ENCODE results near the gene ORAI3.

Gene ORAI3

DNA sequence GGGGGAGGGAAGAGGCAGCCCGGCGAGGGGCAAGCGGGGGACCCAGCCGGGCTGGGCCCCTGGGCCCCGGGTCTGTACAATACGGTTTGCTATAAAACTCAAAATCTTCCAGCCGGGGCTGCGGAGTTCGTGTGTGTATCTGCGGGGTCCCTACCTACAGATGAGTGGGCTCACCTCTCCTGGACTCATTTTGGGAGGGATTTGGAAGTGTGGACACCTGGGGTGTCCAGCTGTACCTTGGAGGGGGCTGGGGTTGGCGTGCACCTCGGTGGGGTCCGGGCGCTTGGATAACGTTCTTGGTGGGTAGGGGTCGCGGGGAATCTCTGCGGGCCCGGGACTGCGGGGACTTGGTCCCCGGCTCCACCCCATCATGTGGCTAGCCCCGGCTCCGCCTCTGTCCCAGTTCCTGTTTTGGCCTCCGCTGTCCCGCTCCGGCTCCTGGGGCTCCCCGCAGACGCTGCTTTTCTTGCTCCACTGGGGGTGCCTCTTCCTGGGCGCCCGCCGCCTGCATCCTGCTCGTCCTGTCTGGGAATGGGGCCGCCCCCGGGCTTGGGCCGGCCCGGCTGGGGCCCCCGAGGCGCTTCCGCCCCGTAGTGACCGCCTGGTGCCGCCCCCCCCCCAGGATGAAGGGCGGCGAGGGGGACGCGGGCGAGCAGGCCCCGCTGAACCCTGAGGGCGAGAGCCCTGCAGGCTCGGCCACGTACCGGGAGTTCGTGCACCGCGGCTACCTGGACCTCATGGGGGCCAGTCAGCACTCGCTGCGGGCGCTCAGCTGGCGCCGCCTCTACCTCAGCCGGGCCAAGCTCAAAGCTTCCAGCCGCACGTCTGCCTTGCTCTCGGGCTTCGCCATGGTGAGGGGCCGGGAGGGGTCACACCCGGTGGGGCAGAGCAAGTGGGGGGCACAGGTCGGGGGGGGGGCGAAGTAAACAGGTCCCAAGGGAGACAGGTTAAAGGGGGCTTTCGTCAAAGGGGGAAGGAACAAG is at the start of gene ORAI3:
ORAI3 (plus strand) TSS at position 402 of the 983 bp plus-strand sequence; CDS start at position 624, 222 bp downstream.
- DNase-seq, result peak; percentile 30

GRCh38 chr16:30899794-30900193 is 49.1 kb upstream of the ORAI3 start:
- DNase-seq, result no peak

GRCh38 chr16:30900588-30900987 is 48.3 kb upstream of the ORAI3 start:
- no peak for DNase-seq

GRCh38 chr16:30901201-30902028 is 47.5 kb upstream of the ORAI3 start:
- no peak for DNase-seq

DNA sequence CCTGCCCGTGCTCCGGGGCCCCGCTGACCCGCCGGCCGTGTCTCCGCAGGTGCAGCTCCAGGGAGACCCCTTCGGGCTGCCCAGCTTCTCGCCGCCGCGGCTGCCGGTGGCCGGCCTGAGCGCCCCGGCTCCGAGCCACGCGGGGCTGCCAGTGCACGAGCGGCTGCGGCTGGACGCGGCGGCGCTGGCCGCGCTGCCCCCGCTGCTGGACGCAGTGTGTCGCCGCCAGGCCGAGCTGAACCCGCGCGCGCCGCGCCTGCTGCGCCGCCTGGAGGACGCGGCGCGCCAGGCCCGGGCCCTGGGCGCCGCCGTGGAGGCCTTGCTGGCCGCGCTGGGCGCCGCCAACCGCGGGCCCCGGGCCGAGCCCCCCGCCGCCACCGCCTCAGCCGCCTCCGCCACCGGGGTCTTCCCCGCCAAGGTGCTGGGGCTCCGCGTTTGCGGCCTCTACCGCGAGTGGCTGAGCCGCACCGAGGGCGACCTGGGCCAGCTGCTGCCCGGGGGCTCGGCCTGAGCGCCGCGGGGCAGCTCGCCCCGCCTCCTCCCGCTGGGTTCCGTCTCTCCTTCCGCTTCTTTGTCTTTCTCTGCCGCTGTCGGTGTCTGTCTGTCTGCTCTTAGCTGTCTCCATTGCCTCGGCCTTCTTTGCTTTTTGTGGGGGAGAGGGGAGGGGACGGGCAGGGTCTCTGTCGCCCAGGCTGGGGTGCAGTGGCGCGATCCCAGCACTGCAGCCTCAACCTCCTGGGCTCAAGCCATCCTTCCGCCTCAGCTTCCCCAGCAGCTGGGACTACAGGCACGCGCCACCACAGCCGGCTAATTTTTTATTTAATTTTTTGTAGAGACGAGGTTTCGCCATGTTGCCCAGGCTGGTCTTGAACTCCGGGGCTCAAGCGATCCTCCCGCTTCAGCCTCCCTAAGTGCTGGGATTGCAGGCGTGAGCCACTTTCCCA is 46.6 kb upstream of the ORAI3 start:
- peak; percentile 58 for DNase-seq

DNA sequence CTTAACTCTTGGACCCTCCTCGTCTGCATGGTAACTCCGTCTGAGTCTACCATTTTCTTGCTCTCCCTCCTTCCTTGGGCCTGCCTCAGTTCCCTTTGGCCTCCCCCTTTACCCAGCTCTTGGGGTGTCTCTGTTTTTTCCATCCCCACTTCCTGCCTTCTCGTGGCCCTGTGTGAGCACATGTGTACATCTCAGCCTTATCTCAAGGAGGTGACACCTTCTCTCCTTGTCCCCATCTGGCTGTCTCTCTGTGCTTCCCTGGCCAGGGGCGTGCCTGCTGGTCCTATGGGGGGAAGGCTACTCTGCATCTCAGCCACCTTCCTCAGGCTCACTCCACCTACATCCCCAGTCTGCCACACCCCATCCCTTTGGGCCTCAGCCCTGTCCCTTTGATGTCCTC is 45.9 kb upstream of the ORAI3 start:
- DNase-seq, result no peak

- no peak for DNase-seq
Observed at GRCh38 chr16:30903596-30903995, 45.3 kb upstream of the ORAI3 start.

DNA sequence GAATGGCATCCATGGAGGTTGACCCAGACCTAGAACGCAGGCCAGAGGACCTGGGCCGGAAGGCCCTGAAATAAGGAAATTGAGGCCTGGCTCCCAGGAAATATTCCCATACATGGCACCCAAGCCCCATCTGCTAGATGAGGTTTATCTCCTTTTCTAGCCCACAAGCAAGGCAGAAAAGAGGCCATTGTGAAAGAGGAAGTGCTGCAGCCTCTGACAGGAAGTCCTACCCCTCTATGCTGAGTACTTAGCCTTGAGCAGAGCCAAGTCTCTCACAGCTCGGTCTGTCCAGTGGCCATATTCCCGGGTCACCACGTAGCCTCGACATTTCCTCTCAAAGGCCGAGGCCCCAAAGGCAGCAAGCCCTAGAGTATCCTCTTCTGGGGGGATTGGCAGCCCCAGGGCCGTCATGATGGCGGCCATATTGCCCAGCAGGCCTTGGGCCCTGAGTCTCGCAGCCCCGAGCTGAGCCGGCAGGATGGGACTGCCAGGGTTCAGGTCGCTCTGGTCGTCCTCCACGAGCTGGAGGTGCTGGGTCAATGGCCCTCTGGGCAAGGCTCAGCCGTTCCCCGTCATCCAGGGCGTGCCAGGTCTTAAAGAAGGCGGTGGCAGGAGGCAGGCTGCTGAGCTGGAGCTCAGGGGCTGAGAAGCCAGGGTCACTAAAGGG is 44.6 kb upstream of the ORAI3 start:
- no peak for DNase-seq

DNA sequence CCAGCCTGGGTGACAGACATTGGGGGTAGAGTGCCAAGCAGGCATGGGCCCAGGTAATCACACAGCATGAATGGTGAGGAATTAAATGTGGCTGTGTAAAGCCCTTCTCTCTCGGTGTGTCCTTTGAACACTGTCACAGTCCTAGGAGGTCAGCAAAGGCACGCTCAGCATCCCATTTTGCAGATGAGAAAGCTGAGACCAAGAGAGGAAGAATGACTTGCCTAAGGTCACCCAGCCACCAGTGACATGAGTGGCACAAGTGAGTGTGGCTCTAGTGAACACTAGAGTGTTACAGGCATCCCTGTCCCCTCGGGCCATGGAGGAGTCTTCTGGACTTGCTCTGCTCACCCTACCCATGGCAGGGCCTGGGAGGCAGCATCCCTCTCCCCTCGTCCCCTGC is 41.8 kb upstream of the ORAI3 start:
- DNase-seq, result no peak

DNA sequence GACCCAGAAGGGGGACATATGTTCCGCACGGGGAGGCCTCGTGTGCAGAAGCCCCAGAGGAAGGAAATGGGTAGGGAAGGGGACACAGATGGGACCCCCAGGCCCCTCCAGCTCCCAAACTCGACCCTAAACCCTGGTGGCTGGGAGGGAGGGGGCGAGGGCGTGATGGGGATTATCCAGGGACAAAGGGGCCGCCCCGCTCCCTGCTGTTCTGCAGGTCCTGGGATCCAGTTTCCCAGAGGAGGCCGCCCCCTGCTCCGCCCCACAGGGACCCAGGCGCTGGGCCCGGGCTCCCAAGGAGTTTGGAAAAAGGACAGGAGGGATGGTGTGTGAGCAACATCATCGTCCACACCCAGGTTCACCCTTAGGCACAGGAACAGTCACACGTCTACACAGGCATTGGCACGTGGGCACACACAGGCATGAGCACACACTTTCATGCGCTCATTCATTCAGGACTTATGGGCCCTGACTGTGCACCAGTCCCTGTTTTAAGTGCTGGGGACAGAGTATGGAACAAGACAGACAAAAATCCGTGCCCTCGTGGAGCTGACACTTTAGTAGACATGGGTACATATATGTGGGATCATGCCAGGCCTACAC is 38.3 kb upstream of the ORAI3 start:
- DNase-seq, result no peak

DNA sequence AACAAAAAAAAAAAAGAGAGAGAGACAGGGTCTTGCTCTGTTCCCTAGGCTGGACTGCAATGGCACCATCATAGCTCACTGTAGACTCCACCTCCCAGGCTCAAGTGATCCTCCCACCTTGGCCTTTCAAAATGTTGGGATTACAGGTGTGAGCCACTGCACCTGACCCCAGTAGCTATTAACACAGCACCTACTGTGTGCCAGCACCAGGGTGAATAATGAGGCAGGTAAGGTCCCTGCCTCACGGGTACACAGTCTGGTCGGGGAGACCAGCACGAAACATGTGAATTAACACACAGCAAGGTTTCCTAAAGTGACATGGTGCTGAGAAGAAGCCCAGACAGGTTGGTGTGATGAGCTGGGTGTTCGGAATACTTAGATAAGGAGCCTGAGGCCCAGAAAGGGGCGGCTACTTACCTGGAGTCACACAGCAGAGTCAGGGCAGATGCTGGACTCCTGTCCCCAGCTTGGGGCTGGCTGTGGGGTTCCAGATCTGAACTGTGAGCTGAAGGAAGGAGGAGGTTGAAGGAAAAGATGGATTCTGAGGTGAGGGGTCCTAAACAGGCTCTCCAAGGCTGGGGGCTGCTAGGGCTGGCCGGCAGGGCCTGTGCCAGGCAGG is 36.0 kb upstream of the ORAI3 start:
- DNase-seq, result no peak

- no peak for DNase-seq
Observed at GRCh38 chr16:30914830-30915229, 34.0 kb upstream of the ORAI3 start.

GRCh38 chr16:30918614-30919013 is 30.3 kb upstream of the ORAI3 start:
- DNase-seq, result no peak

DNA sequence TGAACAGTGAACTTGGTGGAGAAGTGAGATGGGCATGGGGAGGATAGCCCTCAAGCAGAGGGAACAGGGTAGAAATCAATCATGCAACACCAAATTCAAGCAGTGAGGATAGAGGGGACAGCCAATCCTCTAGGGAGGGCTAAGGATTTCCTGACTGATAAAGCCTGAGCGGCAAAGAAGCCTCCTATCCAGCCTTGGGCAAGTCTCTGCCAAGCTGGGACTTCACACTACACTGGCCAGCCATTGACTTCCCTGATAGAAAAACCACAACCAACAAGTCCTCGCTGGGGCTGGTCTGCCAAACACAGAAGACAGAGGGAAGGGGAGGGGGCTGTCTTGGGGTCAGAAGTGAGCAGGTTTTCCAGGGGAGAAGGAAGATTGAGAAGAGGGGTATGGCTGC is 28.0 kb upstream of the ORAI3 start:
- DNase-seq, result no peak

DNA sequence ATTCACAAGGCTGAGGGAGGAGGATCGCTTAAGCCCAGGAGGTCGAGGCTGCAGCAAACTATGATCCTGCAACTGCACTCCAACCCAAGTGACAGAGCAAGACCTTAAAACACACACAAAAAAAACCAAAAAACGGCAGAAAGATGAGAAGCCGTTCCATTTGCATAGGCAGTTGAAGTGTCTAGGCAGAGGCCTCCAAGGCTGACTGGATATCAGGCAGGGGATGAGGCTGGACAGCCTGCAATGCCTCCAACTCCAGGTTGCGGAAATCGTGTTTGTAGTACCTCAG is 27.5 kb upstream of the ORAI3 start:
- DNase-seq, result no peak

DNA sequence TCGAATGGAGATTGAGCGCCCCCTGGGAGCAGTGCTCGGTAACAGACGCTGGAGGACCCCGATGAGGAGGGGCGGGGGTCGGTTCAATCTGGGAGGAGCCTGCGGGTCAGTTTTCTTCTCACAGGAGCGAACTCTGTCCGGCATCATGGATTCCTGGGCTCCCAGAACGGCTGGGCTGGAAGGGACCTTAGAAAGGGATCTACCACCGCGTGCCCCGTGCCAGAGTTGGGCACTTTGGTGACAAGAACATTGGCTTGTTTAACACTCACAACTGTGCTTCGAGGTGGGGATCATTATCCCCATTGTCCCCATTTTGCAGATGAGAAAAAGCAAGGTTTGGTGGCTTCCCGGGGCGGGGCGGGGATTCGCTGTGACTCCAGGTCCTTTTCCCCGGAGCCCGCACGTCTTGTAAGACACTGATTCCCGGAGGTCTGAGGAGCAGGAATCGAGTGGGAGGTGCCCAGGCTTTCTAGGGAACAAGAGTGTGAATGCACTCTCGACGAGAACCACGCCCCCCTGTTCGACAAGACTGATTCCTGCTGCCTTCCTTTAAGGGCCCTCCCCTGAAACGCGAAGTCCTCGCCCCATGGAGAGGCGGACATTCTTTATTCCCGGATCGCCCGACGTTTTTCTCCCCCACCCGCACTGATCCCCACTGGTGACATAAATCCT is 27.0 kb upstream of the ORAI3 start:
- peak; percentile 90 for DNase-seq

DNA sequence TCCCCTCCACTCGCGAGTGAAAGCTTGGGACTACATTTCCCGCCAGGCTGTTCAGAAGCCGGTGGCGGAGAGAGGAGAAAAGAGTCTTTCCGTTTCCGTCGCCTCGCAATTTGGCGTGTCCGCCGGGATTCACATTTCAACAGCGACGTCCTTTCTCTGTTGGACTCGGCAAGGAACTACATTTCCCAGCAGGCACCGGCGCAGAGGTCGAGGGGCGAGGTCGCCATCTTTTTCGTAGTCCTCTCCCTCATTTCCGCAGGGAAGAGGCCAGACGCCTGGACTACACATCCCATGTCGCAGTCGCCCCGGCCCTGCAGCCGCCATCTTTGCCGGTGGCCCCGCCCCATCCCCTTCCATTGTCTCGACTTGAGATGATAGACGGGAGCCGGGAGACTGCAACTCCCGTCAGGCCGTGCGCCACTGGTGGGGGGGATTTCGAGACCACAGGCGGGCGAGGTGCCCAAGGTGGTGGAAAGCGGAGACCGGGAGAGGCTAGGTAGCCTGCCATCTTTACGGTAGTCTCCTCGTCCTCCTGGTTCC is 26.4 kb upstream of the ORAI3 start:
- peak; percentile 100 for DNase-seq

GRCh38 chr16:30922960-30923535 is 25.8 kb upstream of the ORAI3 start:
- peak; percentile 96 for DNase-seq

GRCh38 chr16:30923554-30924075 is 25.3 kb upstream of the ORAI3 start, which contains the start of gene FBXL19:
TSS of gene FBXL19 (plus strand) at chr16:30923572. CDS start at chr16:30925755, 2,183 bp downstream.
- DNase-seq, result no peak
